Liver (tissue), 9 donors: Measurements from ENCODE around the gene MESD. TPM values are rescaled to one million over a fixed set of nuclear protein-coding genes. Genes with fewer than 3 reads are reported as not detected.

ENCODE experiments used
- DNase-seq: peaks from one replicate; pipeline ENCODE4 v3.0.0-alpha.2; 2017; ENCODE audit warnings: low spot score
- H3K27ac ChIP-seq, 2 donors: one replicate each; pipeline ENCODE4 v1.7.0; 2013; ENCODE audit warnings: inconsistent platforms in 2 of 2, low read length in 2 of 2, control low read depth in 1 of 2, low read depth in 1 of 2, mild to moderate bottlenecking in 1 of 2
- H3K27me3 ChIP-seq, 4 donors: one replicate each; pipeline versions ENCODE4 v1.6.1 to v1.7.0; 2013; ENCODE audit warnings: low read length in 3 of 4, inconsistent platforms in 1 of 4, mild to moderate bottlenecking in 1 of 4, moderate library complexity in 1 of 4; ENCODE audit not compliant: control insufficient read depth in 4 of 4, insufficient read depth in 4 of 4
- H3K36me3 ChIP-seq, 4 donors: one replicate each; pipeline versions ENCODE4 v1.6.1 to v1.7.0; 2013; ENCODE audit warnings: low read length in 3 of 4, mild to moderate bottlenecking in 3 of 4, low read depth in 1 of 4, moderate library complexity in 1 of 4; ENCODE audit not compliant: control insufficient read depth in 4 of 4, insufficient read depth in 3 of 4
- H3K4me1 ChIP-seq, 4 donors: one replicate each; pipeline versions ENCODE4 v1.6.1 to v1.7.0; 2013; ENCODE audit warnings: low read length in 3 of 4, mild to moderate bottlenecking in 3 of 4, moderate library complexity in 1 of 4; ENCODE audit not compliant: control insufficient read depth in 4 of 4, insufficient read depth in 4 of 4
- H3K4me3 ChIP-seq, 3 donors: one replicate each; pipeline versions ENCODE4 v1.6.1 to v1.7.0; 2013; ENCODE audit warnings: low read length in 3 of 3, control low read depth in 1 of 3, low read depth in 1 of 3, mild to moderate bottlenecking in 1 of 3
- H3K9ac ChIP-seq, 2 donors: one replicate each; pipeline ENCODE4 v1.7.0; 2013; ENCODE audit warnings: low read length in 2 of 2, mild to moderate bottlenecking in 2 of 2, moderate library complexity in 2 of 2, control low read depth in 1 of 2, low read depth in 1 of 2
- H3K9me3 ChIP-seq, 4 donors: one replicate each; pipeline versions ENCODE4 v1.6.1 to v1.7.0; 2013; ENCODE audit warnings: low read length in 3 of 4; ENCODE audit not compliant: control insufficient read depth in 4 of 4
- EGR1 ChIP-seq, 2 donors: IDR thresholded peaks; 2 replicates each; pipeline ENCODE4 v1.6.1; 2016 to 2018; ENCODE audit warnings: antibody characterized with exemption in 2 of 2, low read depth in 2 of 2
- FOXA1 ChIP-seq: IDR thresholded peaks from 2 replicates; pipeline ENCODE4 v1.6.1; 2016; ENCODE audit warnings: antibody characterized with exemption
- FOXA2 ChIP-seq: IDR thresholded peaks from 2 replicates; pipeline ENCODE4 v1.6.1; 2016; ENCODE audit warnings: antibody characterized with exemption
- GABPA ChIP-seq, 2 donors: IDR thresholded peaks in 1 of 2; conservative IDR thresholded peaks in 1 of 2; 2 replicates each; pipeline ENCODE4 v1.6.1; 2016; ENCODE audit warnings: antibody characterized with exemption in 2 of 2, mild to moderate bottlenecking in 1 of 2, moderate library complexity in 1 of 2
- HNF4A ChIP-seq, 2 donors: conservative IDR thresholded peaks; 2 replicates each; pipeline ENCODE4 v1.6.1; 2016; ENCODE audit warnings: antibody characterized with exemption in 2 of 2, mild to moderate bottlenecking in 2 of 2
- HNF4G ChIP-seq: IDR thresholded peaks from 2 replicates; pipeline ENCODE4 v1.6.1; 2016; ENCODE audit warnings: antibody characterized with exemption
- JUND ChIP-seq, 2 donors: IDR thresholded peaks; 2 replicates each; pipeline ENCODE4 v1.6.1; 2016; ENCODE audit warnings: antibody characterized with exemption in 2 of 2
- NR2F2 ChIP-seq: IDR thresholded peaks from 2 replicates; pipeline ENCODE4 v1.6.1; 2016; ENCODE audit warnings: antibody characterized with exemption
- RAD21 ChIP-seq, 2 donors: IDR thresholded peaks; 2 replicates each; pipeline ENCODE4 v1.6.1; 2016; ENCODE audit warnings: antibody characterized with exemption in 2 of 2, mild to moderate bottlenecking in 2 of 2
- REST ChIP-seq: IDR thresholded peaks from 2 replicates; pipeline ENCODE4 v1.6.1; 2016; ENCODE audit warnings: antibody characterized with exemption, mild to moderate bottlenecking
- RXRA ChIP-seq, 2 donors: IDR thresholded peaks; 2 replicates each; pipeline ENCODE4 v1.6.1; 2017 to 2018; ENCODE audit warnings: antibody characterized with exemption in 2 of 2, mild to moderate bottlenecking in 1 of 2
- SP1 ChIP-seq: IDR thresholded peaks from 2 replicates; pipeline ENCODE4 v1.6.1; 2018; ENCODE audit warnings: antibody characterized with exemption, mild to moderate bottlenecking
- TAF1 ChIP-seq: conservative IDR thresholded peaks from 2 replicates; pipeline ENCODE4 v1.6.1; 2016; ENCODE audit warnings: antibody characterized with exemption, mild to moderate bottlenecking
- YY1 ChIP-seq: IDR thresholded peaks from 2 replicates; pipeline ENCODE4 v1.6.1; 2016; ENCODE audit warnings: antibody characterized with exemption, mild to moderate bottlenecking
- ZBTB33 ChIP-seq: IDR thresholded peaks from 2 replicates; pipeline ENCODE4 v1.6.1; 2016; ENCODE audit warnings: antibody characterized with exemption
- WGBS: extraction: QIAGEN DNeasy Blood & Tissue Kit; methylation state at CpG from one replicate; pipeline ENCODE4 v1.1.7; 2013; 5-methylcytosine and 5-hydroxymethylcytosine counted together
- polyA plus RNA-seq, 2 donors: library from polyadenylated mRNA; stranded (reverse) in 1 of 2; unstranded in 1 of 2; fragments of 200-250 nt in 1 of 2; fragments of >200 nt in 1 of 2; fragmentation: Nextera tagmentation in 1 of 2; extraction: Ambion mirVana in 1 of 2; gene quantifications; one replicate each; pipeline versions ENCODE4 v1.2.1 to v1.2.3, GENCODE V29; 2013 to 2015
- total RNA-seq, 2 donors: library from RNA; depleted of rRNA; stranded (reverse); fragments of >200 nt; gene quantifications; one replicate each; pipeline ENCODE4 v1.2.3, GENCODE V29; 2014
- TF ChIP-seq, protein P1 (sequence below): IDR thresholded peaks from 2 replicates; pipeline ENCODE4 v1.6.1; 2016; ENCODE audit warnings: antibody characterized with exemption
- TF ChIP-seq, protein P2 (sequence below): fragments of 150-350 bp; IDR thresholded peaks from 2 replicates; pipeline ENCODE4 v1.5.1; 2017; ENCODE audit warnings: improper control_type of control experiment, low read depth, low read length; ENCODE audit not compliant: missing input control
- donor health status: healthy.
- donor health status: healthy.
- donor health status: healthy.
- donor health status: healthy.
- donor health status: healthy.

MESD gene
- total and polyA plus RNA-seq, 4 donors = 15.3 to 24.0 (median 17.0) TPM

GRCh38 chr15:81037952-81038743 is 48.5 kb upstream of the MESD start:
- Histone ChIP-seq H3K36me3 (no peaks in the 10 kb centered on the region), H3K4me3 (no peak overlapping the region), H3K27me3 (no peaks in the 10 kb centered on the region), H3K27ac (peak overlapping the region; percentile 89), H3K9me3 (no peaks in the 10 kb centered on the region), H3K9ac (peak overlapping the region in 1 of 2 donors; percentile 51), H3K4me1 (peaks cover 4 to 50% (median 29%) of the 10 kb centered on the region in 4 donors)
- WGBS = 70% methylated on average over 14 of the region's 14 CpGs
- TF ChIP-seq, protein P1, sequence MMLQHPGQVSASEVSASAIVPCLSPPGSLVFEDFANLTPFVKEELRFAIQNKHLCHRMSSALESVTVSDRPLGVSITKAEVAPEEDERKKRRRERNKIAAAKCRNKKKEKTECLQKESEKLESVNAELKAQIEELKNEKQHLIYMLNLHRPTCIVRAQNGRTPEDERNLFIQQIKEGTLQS = no peak
- no peak for TF ChIP-seq GABPA (IDR thresholded peaks at IDR 0.05 in 1 of 2, conservative IDR thresholded peaks at IDR 0.05 in 1 of 2)
- no peak for TF ChIP-seq TAF1
- no peak for TF ChIP-seq FOXA1
- no peak for TF ChIP-seq HNF4A (conservative IDR thresholded peaks at IDR 0.05)
- no peak for TF ChIP-seq HNF4G
- no peak for TF ChIP-seq EGR1 (IDR thresholded peaks at IDR 0.05; ENCODE audit: low read depth in 2 of 2)
- no peak for TF ChIP-seq SP1
- TF ChIP-seq, protein P2, sequence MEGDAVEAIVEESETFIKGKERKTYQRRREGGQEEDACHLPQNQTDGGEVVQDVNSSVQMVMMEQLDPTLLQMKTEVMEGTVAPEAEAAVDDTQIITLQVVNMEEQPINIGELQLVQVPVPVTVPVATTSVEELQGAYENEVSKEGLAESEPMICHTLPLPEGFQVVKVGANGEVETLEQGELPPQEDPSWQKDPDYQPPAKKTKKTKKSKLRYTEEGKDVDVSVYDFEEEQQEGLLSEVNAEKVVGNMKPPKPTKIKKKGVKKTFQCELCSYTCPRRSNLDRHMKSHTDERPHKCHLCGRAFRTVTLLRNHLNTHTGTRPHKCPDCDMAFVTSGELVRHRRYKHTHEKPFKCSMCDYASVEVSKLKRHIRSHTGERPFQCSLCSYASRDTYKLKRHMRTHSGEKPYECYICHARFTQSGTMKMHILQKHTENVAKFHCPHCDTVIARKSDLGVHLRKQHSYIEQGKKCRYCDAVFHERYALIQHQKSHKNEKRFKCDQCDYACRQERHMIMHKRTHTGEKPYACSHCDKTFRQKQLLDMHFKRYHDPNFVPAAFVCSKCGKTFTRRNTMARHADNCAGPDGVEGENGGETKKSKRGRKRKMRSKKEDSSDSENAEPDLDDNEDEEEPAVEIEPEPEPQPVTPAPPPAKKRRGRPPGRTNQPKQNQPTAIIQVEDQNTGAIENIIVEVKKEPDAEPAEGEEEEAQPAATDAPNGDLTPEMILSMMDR = no peak
- no peak for TF ChIP-seq REST
- TF ChIP-seq RXRA (IDR thresholded peaks at IDR 0.05) = no peak
- TF ChIP-seq RAD21 (IDR thresholded peaks at IDR 0.05) = no peak
- no peak for TF ChIP-seq YY1
- no peak for TF ChIP-seq FOXA2
- no peak for TF ChIP-seq NR2F2
- TF ChIP-seq JUND (IDR thresholded peaks at IDR 0.05) = no peak
- TF ChIP-seq ZBTB33 = no peak
- no peak for DNase-seq
